GM18867 (cell line): ENCODE measurements around the gene RNF220.

Experiments
- ATAC-seq: cut with Tn5 transposase; IDR thresholded peaks from one replicate; pipeline ENCODE4 v1.9.1; 2021; ENCODE audit warnings: mild to moderate bottlenecking, moderate library complexity; ENCODE audit not compliant: unreplicated experiment

Gene RNF220

GRCh38 chr1:44575396-44575795 is 170.3 kb downstream of the RNF220 start:
- ATAC-seq = no peak

GRCh38 chr1:44576456-44577150 is 171.5 kb downstream of the RNF220 start:
- no peak for ATAC-seq

- ATAC-seq = no peak
Observed at GRCh38 chr1:44581205-44581604, 176.2 kb downstream of the RNF220 start.

GRCh38 chr1:44584167-44584566 is 179.1 kb downstream of the RNF220 start:
- no peak for ATAC-seq

GRCh38 chr1:44585315-44585920 is 180.4 kb downstream of the RNF220 start:
- no peak for ATAC-seq

GRCh38 chr1:44587796-44588460 is 182.9 kb downstream of the RNF220 start:
- no peak for ATAC-seq

GRCh38 chr1:44588551-44589210 is 183.6 kb downstream of the RNF220 start:
- ATAC-seq = no peak

- ATAC-seq = no peak
Observed at GRCh38 chr1:44590475-44590874, 185.4 kb downstream of the RNF220 start.

GRCh38 chr1:44591381-44591780 is 186.3 kb downstream of the RNF220 start:
- no peak for ATAC-seq

- ATAC-seq = no peak
Observed at GRCh38 chr1:44592208-44593145, 187.4 kb downstream of the RNF220 start.

GRCh38 chr1:44594353-44594752 is 189.3 kb downstream of the RNF220 start:
- ATAC-seq = no peak

- peak; percentile 66 for ATAC-seq
Observed at GRCh38 chr1:44594871-44595735, 190.0 kb downstream of the RNF220 start.

GRCh38 chr1:44596511-44596910 is 191.5 kb downstream of the RNF220 start:
- ATAC-seq = no peak

- ATAC-seq = no peak
Observed at GRCh38 chr1:44598167-44598566, 193.1 kb downstream of the RNF220 start.

GRCh38 chr1:44602634-44603628 is 197.9 kb downstream of the RNF220 start:
- ATAC-seq = no peak

GRCh38 chr1:44603718-44604117 is 198.7 kb downstream of the RNF220 start:
- no peak for ATAC-seq

GRCh38 chr1:44604157-44604955 is 199.3 kb downstream of the RNF220 start:
- no peak for ATAC-seq
